B cell (primary cell): ENCODE data around the gene TGFBI. TPM values are rescaled to one million over a fixed set of nuclear protein-coding genes. Genes with fewer than 3 reads are reported as not detected.

ENCODE experiments used
- ATAC-seq: fragments of 200-7000 bp; cut with Tn5 transposase; one replicate; pipeline ENCODE4 v1.10.0; 2021; ENCODE audit warnings: low read depth, mild to moderate bottlenecking, moderate number of reproducible peaks, moderate library complexity
- CTCF ChIA-PET: fragments of 350-600 bp; sonication (Branson Sonifier 250); formaldehyde crosslinking; loops from one replicate; lab custom pipeline; 2021; ENCODE audit warnings: antibody characterized with exemption, inconsistent platforms; lab: Charles Lee
- POLR2A ChIA-PET: fragments of 350-600 bp; sonication (Branson Sonifier 250); formaldehyde crosslinking; loops from one replicate; lab custom pipeline; 2021; ENCODE audit warnings: antibody characterized with exemption; lab: Charles Lee
- DNase-seq: peaks from one replicate; pipeline ENCODE4 v3.0.0; 2013
- H2AFZ ChIP-seq: 2 replicates; pipeline ENCODE4 v1.6.1; 2012; ENCODE audit warnings: mild to moderate bottlenecking, low read depth, low read length; ENCODE audit not compliant: insufficient read depth, poor library complexity, severe bottlenecking
- H3K27ac ChIP-seq, 2 donors: 1 replicate in 1 of 2; 2 replicates in 1 of 2; pipeline ENCODE4 v1.5.1; 2012 to 2013; ENCODE audit warnings: low read length in 2 of 2, mild to moderate bottlenecking in 2 of 2, moderate library complexity in 1 of 2
- H3K27me3 ChIP-seq, 4 experiments: fragments of 200-600 bp in 1 of 4; sonication (generic) in 1 of 4; replicated peaks in 1 of 4; 1 replicate in 2 of 4; 2 replicates in 2 of 4; pipeline versions ENCODE4 v1.6.1 to v1.7.0; 2013 to 2016; ENCODE audit warnings: low read length in 3 of 4, mild to moderate bottlenecking in 2 of 4, mixed read lengths in 1 of 4, moderate library complexity in 1 of 4; ENCODE audit not compliant: insufficient read depth in 4 of 4, control insufficient read depth in 3 of 4; ENCODE audit errors: control extremely low read depth in 1 of 4
- H3K36me3 ChIP-seq, 2 experiments: replicated peaks in 1 of 2; 1 replicate in 1 of 2; 2 replicates in 1 of 2; pipeline versions ENCODE4 v1.6.1 to v1.7.1; 2013; ENCODE audit warnings: low read length in 1 of 2; ENCODE audit not compliant: insufficient read depth in 2 of 2, control insufficient read depth in 1 of 2; ENCODE audit errors: control extremely low read depth in 1 of 2, extremely low read depth in 1 of 2
- H3K4me1 ChIP-seq, 2 donors: fragments of 200-600 bp in 1 of 2; sonication (generic) in 1 of 2; 1 replicate in 1 of 2; 2 replicates in 1 of 2; pipeline versions ENCODE4 v1.5.1 to v1.6.1; 2013 to 2017; ENCODE audit warnings: low read length in 2 of 2; ENCODE audit not compliant: control insufficient read depth in 2 of 2, insufficient read depth in 2 of 2
- H3K4me2 ChIP-seq: replicated peaks from 2 replicates; pipeline ENCODE3; 2012; ENCODE audit warnings: mild to moderate bottlenecking, low read depth, low read length; ENCODE audit not compliant: poor library complexity, severe bottlenecking
- H3K4me3 ChIP-seq, 5 experiments: fragments of 200-600 bp in 1 of 5; sonication (generic) in 1 of 5; 1 replicate in 3 of 5; 2 replicates in 2 of 5; pipeline versions ENCODE4 v1.5.1 to v1.7.0; 2011 to 2016; ENCODE audit warnings: low read length in 4 of 5, mild to moderate bottlenecking in 4 of 5, low read depth in 2 of 5, control low read depth in 1 of 5, moderate library complexity in 1 of 5; ENCODE audit not compliant: insufficient read depth in 1 of 5; ENCODE audit errors: control extremely low read depth in 1 of 5, extremely low read depth in 1 of 5
- H3K79me2 ChIP-seq: fragments of 200-600 bp; sonication (generic); one replicate; pipeline ENCODE4 v1.6.0; 2016; ENCODE audit warnings: low read length; ENCODE audit not compliant: control insufficient read depth, insufficient read depth
- H3K9ac ChIP-seq: fragments of 200-600 bp; sonication (generic); 2 replicates; pipeline ENCODE4 v1.6.1; 2017; ENCODE audit warnings: mild to moderate bottlenecking, low read length, moderate library complexity
- H3K9me3 ChIP-seq, 3 donors: one replicate each; pipeline versions ENCODE4 v1.6.1 to v1.7.1; 2013; ENCODE audit warnings: low read length in 2 of 3; ENCODE audit not compliant: control insufficient read depth in 2 of 3, insufficient read depth in 1 of 3; ENCODE audit errors: control extremely low read depth in 1 of 3
- H4K20me1 ChIP-seq: 2 replicates; pipeline ENCODE4 v1.6.0; 2012; ENCODE audit warnings: mild to moderate bottlenecking, low read length; ENCODE audit not compliant: insufficient read depth, control insufficient read depth, poor library complexity, severe bottlenecking
- H3K27ac Mint-ChIP-seq: one replicate; pipeline ENCODE4 v1.8.0; 2021; ENCODE audit warnings: mixed read lengths
- H3K27me3 Mint-ChIP-seq: one replicate; pipeline ENCODE4 v1.8.0; 2021; ENCODE audit warnings: mixed read lengths
- H3K4me1 Mint-ChIP-seq: one replicate; pipeline ENCODE4 v1.8.0; 2021; ENCODE audit warnings: mixed read lengths
- H3K4me3 Mint-ChIP-seq: one replicate; pipeline ENCODE4 v1.8.0; 2021; ENCODE audit warnings: mixed read lengths
- H3K9me3 Mint-ChIP-seq: one replicate; pipeline ENCODE4 v1.8.0; 2022; ENCODE audit warnings: mixed read lengths; ENCODE audit not compliant: insufficient read depth
- EZH2 ChIP-seq: IDR thresholded peaks from 2 replicates; pipeline ENCODE4 v1.6.1; 2012; ENCODE audit warnings: borderline replicate concordance, low read depth, mild to moderate bottlenecking, moderate library complexity, low read length; ENCODE audit not compliant: insufficient read depth, poor library complexity, severe bottlenecking
- WGBS: methylation state at CpG from one replicate; pipeline ENCODE4 v1.1.5; 2013; ENCODE audit warnings: missing lambda C conversion rate; ENCODE audit not compliant: insufficient coverage; 5-methylcytosine and 5-hydroxymethylcytosine counted together
- intact Hi-C: fragments of 100-400 bp; cut with micrococcal nuclease; formaldehyde crosslinking; loops from one replicate; pipeline ENCODE4 v1.10.0; 2022
- polyA plus RNA-seq: library from polyadenylated mRNA; depleted of rRNA; stranded (reverse); fragments of >200 nt; gene quantifications from 2 replicates; pipeline ENCODE4 v1.2.3, GENCODE V29; 2012
- total RNA-seq, 2 donors: library from RNA; stranded (reverse); fragments of 120-200 nt in 1 of 2; gene quantifications; 1 replicate in 1 of 2; 2 replicates in 1 of 2; pipeline versions ENCODE4 v1.2.3 to v1.2.4, GENCODE V29; 2013 to 2022
- TF ChIP-seq, protein P1 (sequence below): fragments of 200-600 bp; IDR thresholded peaks from one replicate; pipeline ENCODE4 v1.8.0; 2022; ENCODE audit warnings: antibody characterized with exemption, mild to moderate bottlenecking

TGFBI gene
- total and polyA plus RNA-seq, 2 donors (not counting 1 experiment from before 2014, with no cell fraction given), result 3.7 to 4.5 TPM

DNA sequence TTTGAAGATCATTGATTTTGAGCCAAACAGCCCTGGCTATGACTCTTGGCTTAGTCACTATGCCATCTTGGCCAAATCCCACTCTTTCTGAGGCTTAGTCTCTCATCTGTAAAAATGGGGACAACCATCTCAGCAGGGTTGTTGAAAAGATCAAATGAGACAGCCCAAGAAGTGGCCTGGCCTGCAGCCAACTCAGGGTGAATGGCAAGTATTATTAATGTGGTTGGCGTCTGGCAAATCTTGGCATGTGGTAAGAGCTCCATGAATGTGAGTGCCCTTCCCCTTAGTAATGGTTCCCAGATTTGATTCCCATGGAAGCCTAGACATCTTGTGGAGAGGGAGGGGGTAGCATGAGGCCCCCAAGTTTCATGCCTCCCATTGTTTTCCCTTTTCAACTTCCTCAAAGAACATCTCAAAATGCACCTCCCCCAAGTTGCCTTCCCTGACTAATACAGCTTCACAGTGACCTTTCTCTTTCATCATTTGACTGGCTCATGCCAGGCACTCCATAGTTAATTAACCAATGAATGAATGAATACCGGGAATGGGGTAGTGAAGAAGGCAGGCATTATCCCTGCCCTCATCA is 11.8 kb upstream of the TGFBI start:
- Histone ChIP-seq H4K20me1 (no peaks in the 10 kb centered on the region), H3K4me2 (no peak overlapping the region), H3K4me3 (no peak overlapping the region), H3K9me3 (no peaks in the 10 kb centered on the region), H3K4me1 (no peaks in the 10 kb centered on the region), H3K9ac (no peak overlapping the region), H3K27me3 (peaks cover 0 to 4% (median 1%) of the 10 kb centered on the region in 4 experiments), H3K36me3 (no peaks in the 10 kb centered on the region), H3K27ac (no peak overlapping the region), H2AFZ (no peak overlapping the region), H3K79me2 (no peaks in the 10 kb centered on the region)
- Mint-ChIP-seq H3K4me1 (no peaks in the 10 kb centered on the region), H3K27me3 (peaks cover 32% of the 10 kb centered on the region), H3K27ac (no peak overlapping the region), H3K4me3 (no peak overlapping the region), H3K9me3 (no peaks in the 10 kb centered on the region)
- ATAC-seq, result no peak
- CTCF ChIA-PET, result no interaction called here
- no peak for DNase-seq
- TF ChIP-seq, protein P1, sequence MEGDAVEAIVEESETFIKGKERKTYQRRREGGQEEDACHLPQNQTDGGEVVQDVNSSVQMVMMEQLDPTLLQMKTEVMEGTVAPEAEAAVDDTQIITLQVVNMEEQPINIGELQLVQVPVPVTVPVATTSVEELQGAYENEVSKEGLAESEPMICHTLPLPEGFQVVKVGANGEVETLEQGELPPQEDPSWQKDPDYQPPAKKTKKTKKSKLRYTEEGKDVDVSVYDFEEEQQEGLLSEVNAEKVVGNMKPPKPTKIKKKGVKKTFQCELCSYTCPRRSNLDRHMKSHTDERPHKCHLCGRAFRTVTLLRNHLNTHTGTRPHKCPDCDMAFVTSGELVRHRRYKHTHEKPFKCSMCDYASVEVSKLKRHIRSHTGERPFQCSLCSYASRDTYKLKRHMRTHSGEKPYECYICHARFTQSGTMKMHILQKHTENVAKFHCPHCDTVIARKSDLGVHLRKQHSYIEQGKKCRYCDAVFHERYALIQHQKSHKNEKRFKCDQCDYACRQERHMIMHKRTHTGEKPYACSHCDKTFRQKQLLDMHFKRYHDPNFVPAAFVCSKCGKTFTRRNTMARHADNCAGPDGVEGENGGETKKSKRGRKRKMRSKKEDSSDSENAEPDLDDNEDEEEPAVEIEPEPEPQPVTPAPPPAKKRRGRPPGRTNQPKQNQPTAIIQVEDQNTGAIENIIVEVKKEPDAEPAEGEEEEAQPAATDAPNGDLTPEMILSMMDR, result no peak
- TF ChIP-seq EZH2, result no peak
- POLR2A ChIA-PET, result no interaction called here
- WGBS, result 86% methylated on average over 2 of the region's 2 CpGs
- intact Hi-C loops, result no loop called here

DNA sequence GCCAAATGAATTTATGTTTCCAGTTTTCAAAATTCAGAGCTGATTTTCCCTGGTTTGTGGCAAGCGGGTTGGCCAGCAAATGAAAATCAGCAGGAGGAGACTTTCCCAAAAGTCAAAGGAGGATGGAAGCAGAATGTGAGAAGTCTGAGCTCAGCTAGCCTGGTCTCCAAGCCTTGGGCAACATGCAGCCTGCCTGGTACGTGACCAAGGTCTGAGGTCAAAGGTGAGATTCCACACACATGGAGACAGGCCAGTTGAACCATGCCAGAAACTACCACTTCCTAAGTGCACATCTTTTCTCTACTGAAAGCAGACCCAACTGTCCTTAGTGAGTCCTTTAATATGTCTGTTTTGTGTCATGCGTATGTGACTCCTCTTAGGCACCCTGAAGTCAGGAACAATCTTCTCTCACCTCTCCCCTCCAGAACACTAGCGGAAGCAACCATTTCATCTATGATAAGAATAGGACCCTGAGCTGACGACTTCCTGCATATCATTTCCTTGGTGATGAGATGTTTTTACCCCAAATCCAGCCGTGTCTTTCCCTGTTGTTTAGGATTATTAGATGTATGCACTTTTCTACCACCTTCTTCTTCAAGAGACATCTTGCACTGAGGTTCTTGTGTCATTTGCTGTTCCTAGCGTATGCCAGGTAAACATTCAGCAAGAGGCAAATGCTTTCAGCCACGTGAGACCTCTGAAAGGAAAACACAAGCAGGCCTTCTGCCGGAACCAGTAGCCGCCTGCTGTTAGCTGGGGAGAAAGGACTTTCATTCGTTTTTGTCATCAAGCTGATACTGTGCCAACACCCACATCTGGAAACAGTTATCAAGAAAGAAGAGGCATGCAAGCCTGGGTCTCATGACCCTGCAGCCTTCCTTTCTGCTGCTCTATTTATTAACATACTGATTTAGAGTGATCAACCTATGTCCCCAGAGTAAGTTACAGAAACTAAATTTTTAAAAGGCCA is 9.7 kb upstream of the TGFBI start:
- DNase-seq (no peak), ATAC-seq (no peak)
- Histone ChIP-seq H4K20me1 (no peaks in the 10 kb centered on the region), H3K79me2 (no peaks in the 10 kb centered on the region), H3K4me2 (no peak overlapping the region), H3K9me3 (no peaks in the 10 kb centered on the region), H3K27ac (no peak overlapping the region), H3K4me1 (no peaks in the 10 kb centered on the region), H3K4me3 (no peak overlapping the region), H3K36me3 (no peaks in the 10 kb centered on the region), H3K9ac (no peak overlapping the region), H3K27me3 (peaks cover 0 to 4% (median 1%) of the 10 kb centered on the region in 4 experiments), H2AFZ (no peak overlapping the region)
- WGBS, result 76% methylated on average over 6 of the region's 11 CpGs
- ChIA-PET POLR2A (no interaction called here), CTCF (no interaction called here)
- no peaks in the 10 kb centered on the region for H3K4me1 Mint-ChIP-seq
- no peaks in the 10 kb centered on the region for H3K9me3 Mint-ChIP-seq
- no peak overlapping the region for H3K4me3 Mint-ChIP-seq
- H3K27ac Mint-ChIP-seq, result no peak overlapping the region
- no peak for TF ChIP-seq EZH2
- TF ChIP-seq, protein P1, result no peak
- intact Hi-C loops, result no loop called here
- peaks cover 33% of the 10 kb centered on the region for H3K27me3 Mint-ChIP-seq
